Ovary (tissue), 9 donors: Measurements from ENCODE around the gene LILRB1. TPM values are rescaled to one million over a fixed set of nuclear protein-coding genes. Genes with fewer than 3 reads are reported as not detected.

Source experiments
- DNase-seq, 5 donors: peaks; one replicate each; pipeline ENCODE4 v3.0.0-alpha.2; 2019 to 2020
- H3K27ac ChIP-seq, 2 donors: fragments of 200-600 bp; one replicate each; pipeline versions ENCODE4 v1.5.1 to v1.8.0; 2019 to 2022
- H3K27me3 ChIP-seq: fragments of 200-600 bp; one replicate; pipeline ENCODE4 v1.8.0; 2022
- H3K36me3 ChIP-seq: fragments of 200-600 bp; sonication (generic); one replicate; pipeline ENCODE4 v1.5.1; 2019
- H3K4me1 ChIP-seq: one replicate; pipeline ENCODE4 v1.8.1; 2013; ENCODE audit warnings: mild to moderate bottlenecking, moderate library complexity; ENCODE audit not compliant: insufficient read depth
- H3K4me3 ChIP-seq: fragments of 200-600 bp; sonication (generic); one replicate; pipeline ENCODE4 v1.5.1; 2017
- H3K9me3 ChIP-seq, 2 donors: fragments of 200-600 bp in 1 of 2; sonication (generic) in 1 of 2; one replicate each; pipeline versions ENCODE4 v1.5.1 to v1.8.1; 2013 to 2019; ENCODE audit warnings: mild to moderate bottlenecking in 1 of 2, moderate library complexity in 1 of 2
- EP300 ChIP-seq: sonication (generic); formaldehyde crosslinking; IDR thresholded peaks from one replicate; pipeline ENCODE4 v1.6.1; 2017; ENCODE audit warnings: antibody characterized with exemption
- POLR2A ChIP-seq: fragments of 450-650 bp; IDR thresholded peaks from one replicate; pipeline ENCODE4 v1.6.1; 2017; ENCODE audit warnings: antibody characterized with exemption, mild to moderate bottlenecking, moderate library complexity
- WGBS, 3 donors: extraction: QIAGEN DNeasy Blood & Tissue Kit in 1 of 3; methylation state at CpG; one replicate each; pipeline versions ENCODE4 v1.1.5 to v1.1.7; 2013 to 2017; 5-methylcytosine and 5-hydroxymethylcytosine counted together
- intact Hi-C, 4 donors: fragments of 100-400 bp; cut with DNase I; formaldehyde crosslinking; loops; one replicate each; pipeline versions ENCODE4 v1.11.0 to v1.15.1; 2022 to 2023
- polyA plus RNA-seq, 2 donors: library from polyadenylated mRNA; stranded (reverse); fragments of 200-250 nt in 1 of 2; fragments of 350-450 nt in 1 of 2; fragmentation: Illumina TruSeq in 1 of 2; extraction: RNeasy Lipid Tissue Mini Kit (QIAGEN cat#74804) in 1 of 2; gene quantifications; one replicate each; pipeline ENCODE4 v1.2.3, GENCODE V29; 2013 to 2014
- total RNA-seq, 7 donors: library from RNA; depleted of rRNA in 2 of 7; stranded (reverse); fragments of >200 nt in 2 of 7; fragmentation: NEBNext Ultra II Directional in 3 of 7; extraction: Animal tissue kit (Norgen Biotek cat#: 25700) in 3 of 7; gene quantifications; one replicate each; pipeline versions ENCODE4 v1.1.0 to v1.2.4, GENCODE V29; 2016 to 2023
- TF ChIP-seq, protein P1 (sequence below), 3 donors: fragments of 450-650 bp in 2 of 3; fragments of 200-600 bp in 1 of 3; IDR thresholded peaks; one replicate each; pipeline versions ENCODE4 v1.5.1 to v1.8.0; 2016 to 2022; ENCODE audit warnings: antibody characterized with exemption in 3 of 3, mild to moderate bottlenecking in 1 of 3
- donor health status: DM: no; HTN: no; CAD: no; lungs with moderate emphysema.
- donor health status: DM: no; HTN: no; CAD: no.
- donor health status: Bipolar disorder and iron deficiency.
- donor health status: DM: yes; HTN: yes; CAD: no.
- donor health status: DM: no; HTN: no; CAD: no.
- donor health status: DM: yes; HTN: yes; CAD: no.

Gene LILRB1
- total and polyA plus RNA-seq, 9 donors = 0.60 to 12.1 (median 1.6) TPM

DNA sequence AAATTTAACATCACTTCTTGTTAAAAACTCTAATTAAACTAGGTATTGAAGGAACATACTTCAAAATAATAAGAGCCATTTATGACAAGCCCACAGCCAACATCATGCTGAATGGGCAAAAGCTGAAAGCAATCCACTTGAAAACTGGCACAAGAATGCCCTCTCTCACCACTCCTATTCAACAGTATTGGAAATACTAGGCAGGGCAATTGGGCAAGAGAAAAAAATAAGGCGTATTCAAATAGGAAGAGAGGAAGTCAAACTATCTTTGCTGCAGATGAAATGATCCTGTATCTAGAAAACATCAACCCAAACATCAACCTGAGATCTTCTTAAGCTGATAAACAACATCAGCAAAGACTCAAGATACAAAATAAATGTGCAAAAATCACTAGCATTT is 15.6 kb upstream of the LILRB1 start:
- DNase-seq = no peak
- Histone ChIP-seq H3K4me3 (no peak overlapping the region), H3K36me3 (no peaks in the 10 kb centered on the region), H3K27ac (no peak overlapping the region), H3K9me3 (no peaks in the 10 kb centered on the region), H3K4me1 (no peaks in the 10 kb centered on the region), H3K27me3 (no peaks in the 10 kb centered on the region)
- WGBS, 3 donors = 83 to 88% (median 84%) methylated on average over 1 of the region's 1 CpG
- intact Hi-C loops = no loop called here
- TF ChIP-seq EP300 (no peak), POLR2A (no peak)
- TF ChIP-seq, protein P1, sequence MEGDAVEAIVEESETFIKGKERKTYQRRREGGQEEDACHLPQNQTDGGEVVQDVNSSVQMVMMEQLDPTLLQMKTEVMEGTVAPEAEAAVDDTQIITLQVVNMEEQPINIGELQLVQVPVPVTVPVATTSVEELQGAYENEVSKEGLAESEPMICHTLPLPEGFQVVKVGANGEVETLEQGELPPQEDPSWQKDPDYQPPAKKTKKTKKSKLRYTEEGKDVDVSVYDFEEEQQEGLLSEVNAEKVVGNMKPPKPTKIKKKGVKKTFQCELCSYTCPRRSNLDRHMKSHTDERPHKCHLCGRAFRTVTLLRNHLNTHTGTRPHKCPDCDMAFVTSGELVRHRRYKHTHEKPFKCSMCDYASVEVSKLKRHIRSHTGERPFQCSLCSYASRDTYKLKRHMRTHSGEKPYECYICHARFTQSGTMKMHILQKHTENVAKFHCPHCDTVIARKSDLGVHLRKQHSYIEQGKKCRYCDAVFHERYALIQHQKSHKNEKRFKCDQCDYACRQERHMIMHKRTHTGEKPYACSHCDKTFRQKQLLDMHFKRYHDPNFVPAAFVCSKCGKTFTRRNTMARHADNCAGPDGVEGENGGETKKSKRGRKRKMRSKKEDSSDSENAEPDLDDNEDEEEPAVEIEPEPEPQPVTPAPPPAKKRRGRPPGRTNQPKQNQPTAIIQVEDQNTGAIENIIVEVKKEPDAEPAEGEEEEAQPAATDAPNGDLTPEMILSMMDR (IDR thresholded peaks at IDR 0.05) = no peak

DNA sequence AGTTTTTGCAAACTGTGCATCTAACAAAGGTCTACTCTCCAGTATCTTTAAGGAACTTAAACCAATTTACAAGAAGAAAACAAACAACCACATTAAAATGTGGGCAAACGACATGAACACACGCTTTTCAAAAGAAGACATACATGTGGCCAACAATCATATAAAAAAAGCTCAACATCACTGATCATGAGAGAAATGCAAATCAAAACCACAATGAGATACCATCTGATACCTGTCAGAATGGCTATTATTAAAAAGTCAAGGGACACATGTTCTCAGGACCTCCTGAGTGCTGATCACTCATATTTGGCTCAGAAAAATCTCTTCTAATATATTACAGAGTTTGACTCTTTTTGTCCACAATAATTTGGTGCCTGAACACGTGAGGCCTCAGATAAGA is 14.2 kb upstream of the LILRB1 start:
- Histone ChIP-seq H3K9me3 (no peaks in the 10 kb centered on the region), H3K4me3 (no peak overlapping the region), H3K27me3 (no peaks in the 10 kb centered on the region), H3K27ac (no peak overlapping the region), H3K36me3 (no peaks in the 10 kb centered on the region), H3K4me1 (no peaks in the 10 kb centered on the region)
- TF ChIP-seq, protein P1 (IDR thresholded peaks at IDR 0.05) = no peak
- TF ChIP-seq EP300 (no peak), POLR2A (no peak)
- no peak for DNase-seq
- intact Hi-C loops = no loop called here
- WGBS, 3 donors = 53 to 66% (median 57%) methylated on average over 3 of the region's 3 CpGs

DNA sequence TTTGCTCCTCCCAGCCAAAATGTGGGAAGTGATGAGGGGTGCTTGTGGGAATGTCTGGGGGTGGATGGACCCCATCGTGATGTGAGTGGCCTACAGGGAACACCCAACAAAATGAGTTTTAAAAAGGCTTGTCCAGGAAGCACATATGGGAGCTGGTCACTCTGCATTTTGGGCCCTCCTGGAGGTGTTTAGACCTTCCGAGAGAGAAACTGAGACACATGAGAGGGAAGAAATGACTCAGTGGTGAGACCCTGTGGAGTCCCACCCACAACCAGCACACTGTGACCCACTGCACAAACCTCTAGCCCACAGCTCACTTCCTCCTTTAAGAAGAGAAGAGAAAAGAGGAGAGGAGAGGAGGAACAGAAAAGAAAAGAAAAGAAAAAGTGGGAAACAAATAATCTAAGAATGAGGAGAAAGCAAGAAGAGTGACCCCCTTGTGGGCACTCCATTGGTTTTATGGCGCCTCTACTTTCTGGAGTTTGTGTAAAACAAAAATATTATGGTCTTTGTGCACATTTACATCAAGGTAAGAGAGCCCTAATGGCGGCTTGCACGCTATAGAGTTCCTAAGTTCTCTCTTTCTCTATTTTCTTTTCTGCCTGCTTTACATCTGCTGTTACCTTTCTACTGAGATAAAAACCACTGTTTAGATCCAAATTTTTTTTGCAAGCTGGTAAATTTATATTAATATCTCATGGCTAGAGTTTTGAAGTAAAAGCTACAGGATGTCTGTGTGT is 13.3 kb upstream of the LILRB1 start:
- Histone ChIP-seq H3K36me3 (no peaks in the 10 kb centered on the region), H3K4me1 (no peaks in the 10 kb centered on the region), H3K27ac (no peak overlapping the region), H3K27me3 (no peaks in the 10 kb centered on the region), H3K4me3 (no peak overlapping the region), H3K9me3 (no peaks in the 10 kb centered on the region)
- no peak for TF ChIP-seq POLR2A
- TF ChIP-seq, protein P1 (IDR thresholded peaks at IDR 0.05) = no peak
- TF ChIP-seq EP300 = no peak
- WGBS, 3 donors = 55 to 66% (median 65%) methylated on average over 5 of the region's 5 CpGs
- intact Hi-C loops = no loop called here
- DNase-seq = no peak

DNA sequence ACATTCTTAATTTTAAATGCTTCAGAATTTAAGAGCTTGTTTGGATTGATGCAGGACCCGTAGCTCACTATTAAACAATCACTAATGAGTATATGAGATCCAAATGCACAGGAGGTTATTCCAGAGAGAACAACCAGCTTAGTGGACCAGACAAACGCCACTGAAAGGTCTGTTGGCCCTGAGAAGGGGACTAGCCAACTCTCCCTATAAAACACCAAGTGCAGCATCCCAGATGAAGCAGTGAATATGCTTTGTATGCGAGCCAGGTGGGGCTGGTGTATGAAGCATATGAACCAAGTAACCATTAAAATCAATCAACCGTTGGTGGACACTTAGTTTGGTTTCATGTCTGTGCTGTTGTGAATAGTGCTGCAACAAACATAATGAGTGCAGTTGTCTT is 9.8 kb upstream of the LILRB1 start:
- H3K27me3 ChIP-seq = no peaks in the 10 kb centered on the region
- H3K4me3 ChIP-seq = no peak overlapping the region
- no peaks in the 10 kb centered on the region for H3K4me1 ChIP-seq
- WGBS, 3 donors = 56 to 76% (median 62%) methylated on average over 4 of the region's 4 CpGs
- H3K9me3 ChIP-seq = no peaks in the 10 kb centered on the region
- TF ChIP-seq, protein P1 (IDR thresholded peaks at IDR 0.05) = no peak
- TF ChIP-seq POLR2A = no peak
- no peak for TF ChIP-seq EP300
- H3K27ac ChIP-seq = no peak overlapping the region
- intact Hi-C loops = no loop called here
- no peaks in the 10 kb centered on the region for H3K36me3 ChIP-seq
- no peak for DNase-seq
